ENCODE measurements around the gene SP1.

- TF ChIP-seq CTCF (IDR thresholded peaks at IDR 0.05; ENCODE audit: poor library complexity, severe bottlenecking) (no peak), EZH2 (IDR thresholded peaks at IDR 0.05; ENCODE audit: borderline replicate concordance, insufficient read depth, low read length, poor library complexity, severe bottlenecking) (no peak), POLR2AphosphoS5 (IDR thresholded peaks at IDR 0.05) (no peak), SMC3 (conservative IDR thresholded peaks at IDR 0.05; ENCODE audit: poor library complexity) (no peak), RAD21 (conservative IDR thresholded peaks at IDR 0.05) (no peak)
- TF ChIP-seq, protein P1, sequence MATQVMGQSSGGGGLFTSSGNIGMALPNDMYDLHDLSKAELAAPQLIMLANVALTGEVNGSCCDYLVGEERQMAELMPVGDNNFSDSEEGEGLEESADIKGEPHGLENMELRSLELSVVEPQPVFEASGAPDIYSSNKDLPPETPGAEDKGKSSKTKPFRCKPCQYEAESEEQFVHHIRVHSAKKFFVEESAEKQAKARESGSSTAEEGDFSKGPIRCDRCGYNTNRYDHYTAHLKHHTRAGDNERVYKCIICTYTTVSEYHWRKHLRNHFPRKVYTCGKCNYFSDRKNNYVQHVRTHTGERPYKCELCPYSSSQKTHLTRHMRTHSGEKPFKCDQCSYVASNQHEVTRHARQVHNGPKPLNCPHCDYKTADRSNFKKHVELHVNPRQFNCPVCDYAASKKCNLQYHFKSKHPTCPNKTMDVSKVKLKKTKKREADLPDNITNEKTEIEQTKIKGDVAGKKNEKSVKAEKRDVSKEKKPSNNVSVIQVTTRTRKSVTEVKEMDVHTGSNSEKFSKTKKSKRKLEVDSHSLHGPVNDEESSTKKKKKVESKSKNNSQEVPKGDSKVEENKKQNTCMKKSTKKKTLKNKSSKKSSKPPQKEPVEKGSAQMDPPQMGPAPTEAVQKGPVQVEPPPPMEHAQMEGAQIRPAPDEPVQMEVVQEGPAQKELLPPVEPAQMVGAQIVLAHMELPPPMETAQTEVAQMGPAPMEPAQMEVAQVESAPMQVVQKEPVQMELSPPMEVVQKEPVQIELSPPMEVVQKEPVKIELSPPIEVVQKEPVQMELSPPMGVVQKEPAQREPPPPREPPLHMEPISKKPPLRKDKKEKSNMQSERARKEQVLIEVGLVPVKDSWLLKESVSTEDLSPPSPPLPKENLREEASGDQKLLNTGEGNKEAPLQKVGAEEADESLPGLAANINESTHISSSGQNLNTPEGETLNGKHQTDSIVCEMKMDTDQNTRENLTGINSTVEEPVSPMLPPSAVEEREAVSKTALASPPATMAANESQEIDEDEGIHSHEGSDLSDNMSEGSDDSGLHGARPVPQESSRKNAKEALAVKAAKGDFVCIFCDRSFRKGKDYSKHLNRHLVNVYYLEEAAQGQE (IDR thresholded peaks at IDR 0.05; ENCODE audit: borderline replicate concordance), result no peak
These were observed 85.7 kb downstream of the SP1 start for GRCh38 chr12:53465679-53466078.

Measured in neural cell (in vitro differentiated cells).